GM21528 (cell line): ENCODE measurements around the gene FAM204A.

ENCODE experiments used
- ATAC-seq: cut with Tn5 transposase; IDR thresholded peaks from one replicate; pipeline ENCODE4 v1.9.1; 2021; ENCODE audit warnings: mild to moderate bottlenecking, moderate library complexity; ENCODE audit not compliant: unreplicated experiment, low FRiP score

FAM204A gene

GRCh38 chr10:118287076-118287806, 54.9 kb downstream of the FAM204A start:
- ATAC-seq = no peak

DNA sequence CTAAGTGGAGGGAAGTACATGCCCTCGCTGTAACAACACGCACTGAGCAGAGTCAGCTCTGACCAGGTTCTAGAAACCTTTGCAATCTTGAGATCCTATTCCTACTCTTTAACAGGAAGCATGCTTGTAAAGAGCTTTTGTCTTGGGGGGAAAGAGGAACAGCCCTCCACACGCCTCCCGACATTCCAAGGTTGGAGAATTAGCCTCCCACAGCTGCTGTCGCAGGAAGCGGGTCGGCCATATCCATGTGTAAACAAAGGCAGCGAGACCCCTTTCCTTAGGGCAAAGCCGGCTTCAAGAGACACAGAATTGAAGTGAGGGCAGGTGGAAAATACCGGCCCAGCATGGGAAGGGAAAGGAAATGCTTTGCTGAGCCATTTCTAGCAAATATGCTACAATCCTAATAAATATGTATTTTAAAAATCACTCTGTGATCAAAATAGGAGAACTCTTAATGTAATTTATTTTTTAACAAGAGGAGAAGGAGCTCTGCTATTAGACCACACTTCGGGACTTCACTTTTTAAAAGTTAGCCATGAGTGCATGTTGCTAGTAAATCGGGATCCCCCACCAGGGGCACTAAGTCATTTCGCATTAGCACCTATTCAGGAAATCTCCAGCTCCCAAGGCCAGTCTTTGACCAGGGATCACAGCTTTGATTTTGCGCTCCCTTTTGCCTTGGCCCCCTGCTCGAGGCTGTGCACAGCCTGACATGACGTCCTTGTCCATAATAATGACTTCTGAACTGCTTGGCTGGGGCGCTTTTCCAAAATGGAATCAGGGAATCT, 55.9 kb downstream of the FAM204A start:
- ATAC-seq = no peak

DNA sequence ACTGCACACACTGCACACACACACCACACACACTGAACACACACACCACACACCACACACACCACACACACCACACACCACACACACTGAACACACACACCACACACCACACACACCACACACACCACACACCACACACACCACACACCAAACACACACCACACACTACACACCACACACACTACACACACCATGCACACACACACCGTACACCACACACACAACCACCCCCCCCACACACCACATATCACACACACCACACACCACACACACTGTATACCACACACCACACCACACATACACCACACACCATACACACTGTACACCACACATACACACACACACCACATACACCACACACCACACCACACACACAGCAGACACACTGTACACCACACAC, 59.5 kb downstream of the FAM204A start:
- no peak for ATAC-seq

GRCh38 chr10:118278649-118279048, 63.5 kb downstream of the FAM204A start:
- ATAC-seq = no peak

- no peak for ATAC-seq
Measured at GRCh38 chr10:118277871-118278270, 64.3 kb downstream of the FAM204A start.

GRCh38 chr10:118276727-118277126, 65.4 kb downstream of the FAM204A start:
- ATAC-seq = no peak

DNA sequence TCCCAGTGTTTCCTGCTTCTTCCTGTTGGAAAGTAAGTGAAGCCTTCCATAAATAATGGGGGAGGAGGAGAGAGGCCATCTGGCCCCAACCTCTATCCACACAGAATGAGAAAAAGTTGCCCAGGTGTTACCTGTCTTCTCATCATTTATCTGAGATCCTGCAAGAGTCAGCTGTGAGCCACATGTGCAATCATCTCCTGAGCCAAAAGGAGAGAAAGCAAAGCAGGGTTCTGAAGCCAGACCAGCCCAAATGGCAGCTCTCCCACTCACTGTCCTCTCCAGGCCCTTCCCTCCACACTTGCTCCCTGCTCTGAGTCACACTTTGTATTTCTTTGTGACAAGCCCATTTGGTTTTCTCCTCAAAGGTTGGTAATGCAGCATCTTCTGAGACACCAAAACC, 65.9 kb downstream of the FAM204A start:
- no peak for ATAC-seq

DNA sequence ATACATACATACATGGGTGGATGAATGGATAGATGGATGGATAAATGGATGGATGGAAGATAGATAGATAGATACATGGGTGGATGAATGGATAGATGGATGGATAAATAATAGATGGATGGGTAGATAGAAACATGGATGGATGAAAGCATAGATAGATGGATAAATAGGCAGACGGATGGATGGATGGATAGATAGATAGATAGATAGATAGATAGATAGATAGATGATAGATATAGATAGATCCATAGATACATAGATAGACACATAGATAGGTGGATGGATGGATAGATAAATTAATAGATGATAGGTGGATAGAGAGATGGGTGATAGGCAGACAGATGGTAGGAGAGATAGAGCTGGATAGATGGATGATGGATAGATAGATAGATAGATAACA, 68.5 kb downstream of the FAM204A start:
- ATAC-seq = no peak

- no peak for ATAC-seq
Measured at GRCh38 chr10:118272767-118273166, 69.4 kb downstream of the FAM204A start.

GRCh38 chr10:118272149-118272721, 69.9 kb downstream of the FAM204A start:
- no peak for ATAC-seq

DNA sequence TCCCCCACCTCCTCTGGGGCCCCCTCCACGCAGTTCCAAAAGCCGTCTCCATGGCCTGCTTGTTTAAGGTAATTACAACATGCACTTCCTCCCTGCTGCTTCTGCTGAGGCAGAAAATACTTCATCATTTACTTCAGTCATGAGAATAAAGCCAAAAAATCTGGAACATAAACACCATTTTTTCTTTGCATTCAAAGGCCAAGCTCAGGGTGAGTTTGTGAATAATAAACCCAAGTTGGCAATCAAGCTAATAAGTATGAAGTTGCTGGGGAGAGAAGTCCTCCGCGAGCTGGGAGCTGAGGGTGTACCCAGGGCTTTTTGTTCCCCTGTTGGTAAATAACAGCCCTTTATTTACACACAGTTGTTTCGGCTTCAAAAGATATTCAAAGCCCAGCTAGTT, 70.5 kb downstream of the FAM204A start:
- ATAC-seq = no peak

- ATAC-seq = no peak
Measured at GRCh38 chr10:118266098-118266748, 75.9 kb downstream of the FAM204A start.

- no peak for ATAC-seq
Measured at GRCh38 chr10:118264838-118265470, 77.2 kb downstream of the FAM204A start.

- ATAC-seq = no peak
Measured at GRCh38 chr10:118264252-118264651, 77.9 kb downstream of the FAM204A start.

GRCh38 chr10:118262538-118262937, 79.6 kb downstream of the FAM204A start:
- no peak for ATAC-seq

DNA sequence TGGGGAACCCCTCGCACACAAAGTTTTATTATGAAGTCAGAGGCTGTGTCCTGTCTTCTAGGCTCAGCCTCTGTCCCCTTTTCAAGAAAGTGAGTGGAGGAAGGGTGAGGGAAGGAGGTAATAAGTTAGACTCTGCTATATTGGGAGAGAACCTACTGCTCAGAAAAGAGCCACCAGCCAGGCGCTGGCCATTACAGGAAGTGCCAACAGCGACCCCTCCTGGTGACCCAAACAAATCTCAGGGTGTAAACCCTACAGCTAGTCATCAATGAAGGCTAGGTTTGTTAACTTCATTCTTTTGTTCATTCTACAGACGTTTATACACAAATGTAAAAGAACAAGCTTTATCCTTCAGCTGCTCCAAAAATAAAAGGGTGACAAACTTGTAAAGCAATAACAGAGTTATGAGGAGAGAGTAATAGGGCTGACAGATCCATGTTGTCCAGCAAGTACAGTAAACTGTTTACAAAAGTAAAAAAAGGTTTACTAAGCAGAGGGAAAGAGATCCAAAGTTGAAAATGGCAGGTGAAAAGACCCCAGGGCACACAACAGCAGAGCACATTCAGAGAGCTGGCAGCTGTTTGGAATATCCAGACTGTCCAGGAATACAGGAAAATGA, 82.7 kb downstream of the FAM204A start:
- no peak for ATAC-seq

- ATAC-seq = no peak
Measured at GRCh38 chr10:118258285-118258684, 83.8 kb downstream of the FAM204A start.

DNA sequence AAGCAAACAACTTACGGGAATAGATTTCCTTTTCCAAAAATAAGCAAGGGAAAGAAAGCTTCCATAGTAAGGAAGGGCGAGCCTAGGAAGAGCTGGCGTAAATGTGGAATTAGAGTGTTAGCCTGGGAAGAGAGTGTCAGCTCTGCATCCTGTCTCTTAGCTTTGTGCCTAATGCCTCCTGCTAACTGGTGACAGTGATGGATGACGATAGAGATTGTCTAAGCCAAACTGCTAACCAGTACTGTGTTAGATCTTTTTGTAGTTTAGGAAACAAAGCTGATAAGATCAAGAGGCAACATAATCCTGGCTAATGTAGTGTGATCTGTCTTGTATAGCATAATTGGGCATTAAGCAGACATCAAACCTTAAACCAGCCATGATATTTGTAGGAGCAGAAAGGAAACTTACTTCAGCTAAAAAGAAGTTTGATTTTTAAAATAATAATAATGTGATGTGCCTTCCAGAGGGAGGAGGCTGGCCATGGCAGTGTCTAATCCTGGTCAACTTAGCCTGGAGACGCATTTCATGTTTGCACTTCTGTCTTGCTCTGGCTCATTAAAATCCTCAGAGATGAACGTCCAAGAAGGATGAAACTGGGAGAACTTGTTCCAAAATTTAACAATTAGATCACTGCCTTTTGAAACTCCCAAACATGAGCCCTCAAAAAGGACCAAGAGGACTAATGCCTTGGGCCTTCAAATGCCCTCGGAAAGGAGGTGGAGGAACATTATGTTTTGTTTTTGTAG, 85.1 kb downstream of the FAM204A start:
- ATAC-seq = no peak

- no peak for ATAC-seq
Measured at GRCh38 chr10:118256209-118256608, 85.9 kb downstream of the FAM204A start.

GRCh38 chr10:118255355-118255754, 86.8 kb downstream of the FAM204A start:
- no peak for ATAC-seq
